A204.1 (cell line): ENCODE measurements around the gene SLC25A30.
"Not testable (repeated sequence)": the region's sequence is repeated elsewhere in the genome, so short reads cannot be mapped to it uniquely, and the experiment has no call there.

Experiments used
- FAIRE-seq: peaks from 2 replicates; lab custom pipeline; 2012; peaks lifted over from hg19 to GRCh38; lab: Jason Lieb, UNC

SLC25A30 gene

GRCh38 chr13:45391128-45391527, 27.0 kb downstream of the SLC25A30 start:
- FAIRE-seq, result not testable (repeated sequence)

GRCh38 chr13:45390348-45390747, 27.8 kb downstream of the SLC25A30 start:
- FAIRE-seq, result not testable (repeated sequence)

GRCh38 chr13:45388664-45389063, 29.5 kb downstream of the SLC25A30 start:
- no peak for FAIRE-seq

- FAIRE-seq, result not testable (repeated sequence)
Measured at GRCh38 chr13:45386892-45387575, 31.1 kb downstream of the SLC25A30 start.

DNA sequence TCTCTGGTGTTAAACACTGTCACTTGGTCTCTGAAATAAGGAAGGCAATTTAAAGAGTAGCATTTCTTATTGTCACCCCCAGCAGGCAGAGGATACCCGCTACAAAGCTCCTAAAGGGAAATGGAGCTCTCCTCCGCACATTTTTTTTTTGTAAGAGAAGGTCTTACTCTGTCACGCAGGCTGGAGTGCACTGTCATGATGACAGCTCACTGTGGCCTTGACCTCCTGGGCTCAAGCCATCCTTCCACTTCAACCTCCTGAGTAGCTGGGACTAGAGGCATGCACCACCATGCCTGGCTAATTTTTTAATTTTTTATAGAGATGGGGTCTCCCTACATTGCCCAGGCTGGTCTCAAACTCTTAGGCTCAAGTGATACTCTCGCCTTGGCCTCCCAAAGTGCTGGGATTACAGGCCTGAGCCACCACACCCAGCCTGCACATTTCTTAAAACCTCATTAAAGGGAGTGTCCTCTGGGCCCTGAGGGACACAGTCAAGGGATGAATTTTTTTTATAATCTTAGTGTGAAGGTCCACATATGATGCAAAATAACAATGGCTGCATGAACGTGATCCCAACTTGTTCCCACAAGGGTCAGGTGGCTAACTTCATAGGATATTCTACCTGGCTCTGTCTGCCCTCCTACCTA, 32.1 kb downstream of the SLC25A30 start:
- no peak for FAIRE-seq

GRCh38 chr13:45385320-45385719, 32.9 kb downstream of the SLC25A30 start:
- no peak for FAIRE-seq

- no peak for FAIRE-seq
Measured at GRCh38 chr13:45384474-45385174, 33.5 kb downstream of the SLC25A30 start.

DNA sequence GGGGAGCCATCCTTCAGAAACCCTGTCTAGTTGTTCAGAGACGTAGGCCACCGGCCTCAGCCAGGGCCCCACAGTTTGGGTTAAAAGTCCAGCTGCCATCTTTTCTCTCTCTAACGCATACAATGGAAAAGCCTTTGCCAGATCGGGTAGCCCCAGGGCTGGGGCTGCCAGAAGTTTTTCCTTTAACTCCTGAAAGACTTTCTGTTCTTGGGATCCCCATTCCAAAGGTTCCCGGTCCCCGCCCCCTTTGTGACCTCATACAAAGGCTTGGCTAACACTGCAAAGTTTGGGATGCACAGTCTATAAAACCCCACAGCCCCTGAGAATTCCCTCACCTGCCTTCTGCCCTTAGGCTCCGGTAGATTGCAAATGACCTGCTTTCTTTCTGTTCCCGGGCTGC, 35.4 kb downstream of the SLC25A30 start:
- FAIRE-seq, result not testable (repeated sequence)

GRCh38 chr13:45381196-45381595, 37.0 kb downstream of the SLC25A30 start:
- FAIRE-seq, result no peak

GRCh38 chr13:45380708-45381107, 37.5 kb downstream of the SLC25A30 start:
- FAIRE-seq, result not testable (repeated sequence)

DNA sequence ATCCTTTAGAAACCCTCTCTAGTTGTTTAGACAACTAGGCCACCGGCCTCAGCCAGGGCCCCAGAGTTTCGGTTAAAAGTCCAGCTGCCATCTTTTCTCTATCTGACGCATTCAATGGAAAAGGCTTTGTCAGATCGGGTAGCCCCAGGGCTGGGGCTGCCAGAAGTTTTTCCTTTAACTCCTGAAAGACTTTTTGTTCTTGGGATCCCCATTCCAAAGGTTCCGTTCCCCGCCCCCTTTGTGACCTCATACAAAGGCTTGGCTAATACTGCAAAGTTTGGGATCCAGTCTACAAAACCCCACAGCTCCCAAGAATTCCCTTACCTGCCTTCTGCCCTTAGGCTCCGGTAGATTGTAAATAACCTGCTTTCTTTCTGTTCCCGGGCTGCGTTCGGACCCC, 38.7 kb downstream of the SLC25A30 start:
- FAIRE-seq, result not testable (repeated sequence)

DNA sequence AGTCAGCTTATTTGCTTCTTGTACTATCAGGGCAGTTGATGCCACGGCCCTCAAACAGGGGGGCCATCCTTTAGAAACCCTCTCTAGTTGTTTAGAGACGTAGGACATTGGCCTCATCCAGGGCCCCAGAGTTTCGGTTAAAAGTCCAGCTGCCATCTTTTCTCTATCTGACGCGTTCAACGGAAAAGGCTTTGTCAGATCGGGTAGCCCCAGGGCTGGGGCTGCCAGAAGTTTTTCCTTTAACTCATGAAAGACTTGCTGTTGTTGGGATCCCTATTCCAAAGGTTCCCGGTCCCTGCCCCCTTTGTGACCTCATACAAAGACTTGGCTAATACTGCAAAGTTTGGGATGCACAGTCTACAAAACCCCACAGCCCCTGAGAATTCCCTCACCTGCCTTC, 39.4 kb downstream of the SLC25A30 start:
- FAIRE-seq, result not testable (repeated sequence)

- FAIRE-seq, result not testable (repeated sequence)
Measured at GRCh38 chr13:45377314-45377713, 40.9 kb downstream of the SLC25A30 start.

DNA sequence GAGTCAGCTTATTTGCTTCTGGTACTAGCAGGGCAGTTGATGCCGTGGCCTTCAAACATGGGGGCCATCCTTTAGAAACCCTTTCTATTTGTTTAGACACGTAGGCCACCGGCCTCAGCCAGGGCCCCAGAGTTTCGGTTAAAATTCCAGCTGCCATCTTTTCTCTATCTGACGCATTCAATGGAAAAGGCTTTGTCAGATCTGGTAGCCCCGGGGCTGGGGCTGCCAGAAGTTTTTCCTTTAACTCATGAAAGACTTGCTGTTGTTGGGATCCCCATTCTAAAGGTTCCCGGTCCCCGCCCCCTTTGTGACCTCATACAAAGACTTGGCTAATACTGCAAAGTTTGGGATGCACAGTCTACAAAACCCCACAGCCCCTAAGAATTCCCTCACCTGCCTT, 41.5 kb downstream of the SLC25A30 start:
- not testable (repeated sequence) for FAIRE-seq

- no peak for FAIRE-seq
Measured at GRCh38 chr13:45374917-45375316, 43.3 kb downstream of the SLC25A30 start.

DNA sequence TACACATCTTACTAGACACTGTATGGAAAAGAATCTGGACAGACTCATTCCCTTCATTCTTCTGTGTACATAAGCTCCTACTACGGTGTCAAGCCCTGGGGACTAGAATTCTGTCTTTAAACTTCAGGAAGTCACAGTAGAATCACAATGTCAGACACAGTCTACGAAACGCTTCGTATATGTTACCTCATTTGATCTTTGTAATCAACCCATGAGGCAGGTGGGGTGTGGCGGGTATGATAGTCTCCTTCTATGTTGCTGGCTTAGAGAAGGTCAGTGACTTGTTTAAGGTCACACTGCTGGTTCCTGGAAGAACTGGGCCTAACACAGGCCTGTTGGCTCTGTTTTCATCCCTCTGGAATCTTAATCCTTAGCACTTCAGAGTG, 45.0 kb downstream of the SLC25A30 start:
- FAIRE-seq, result no peak

DNA sequence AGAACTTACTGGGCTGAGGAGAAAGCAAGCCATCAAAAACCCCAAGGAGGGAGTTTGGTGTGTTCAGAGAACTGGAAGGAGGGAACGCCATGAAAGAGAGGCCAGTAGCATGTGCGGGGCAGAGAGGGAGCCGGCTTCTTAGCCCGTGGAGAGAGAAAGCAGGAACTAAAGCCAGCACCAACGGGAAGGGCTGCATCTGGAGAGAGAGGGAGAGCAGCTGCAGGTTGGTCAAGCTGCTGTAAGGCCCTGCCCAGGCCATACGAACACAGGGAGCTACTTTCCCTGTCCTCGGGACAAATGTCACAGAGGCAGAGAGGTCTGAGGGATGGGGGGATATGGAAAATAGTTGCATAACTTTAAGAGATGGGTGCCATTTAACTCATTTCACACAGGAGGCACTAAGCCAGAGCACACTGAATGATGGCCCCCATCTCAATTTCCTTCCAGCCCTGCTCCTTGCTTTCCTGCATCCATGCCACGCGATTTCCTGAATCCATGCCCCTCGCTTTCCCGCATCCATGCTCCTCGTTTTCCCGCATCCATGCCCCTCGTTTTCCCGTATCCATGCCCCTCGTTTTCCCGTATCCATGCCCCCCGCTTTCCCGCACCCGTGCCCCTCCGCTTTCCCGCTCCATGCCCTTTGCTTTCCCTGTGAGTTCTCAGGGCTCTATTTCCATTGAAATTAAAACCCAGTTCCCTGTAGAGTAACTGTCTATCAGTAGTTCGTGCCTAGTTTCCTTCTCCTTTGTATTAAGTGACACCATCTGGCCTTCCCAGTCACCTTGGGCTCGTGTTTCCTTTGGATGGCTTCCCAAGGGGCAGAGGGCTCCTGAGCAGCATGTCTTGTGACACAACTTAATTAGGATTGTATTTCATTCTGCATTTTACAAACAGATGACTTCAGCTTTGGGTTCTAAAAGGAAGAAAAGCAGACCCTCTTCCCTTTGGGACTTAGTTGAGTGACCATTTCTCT, 45.7 kb downstream of the SLC25A30 start:
- FAIRE-seq, result no peak

- FAIRE-seq, result no peak
Measured at GRCh38 chr13:45370922-45371406, 47.2 kb downstream of the SLC25A30 start.

DNA sequence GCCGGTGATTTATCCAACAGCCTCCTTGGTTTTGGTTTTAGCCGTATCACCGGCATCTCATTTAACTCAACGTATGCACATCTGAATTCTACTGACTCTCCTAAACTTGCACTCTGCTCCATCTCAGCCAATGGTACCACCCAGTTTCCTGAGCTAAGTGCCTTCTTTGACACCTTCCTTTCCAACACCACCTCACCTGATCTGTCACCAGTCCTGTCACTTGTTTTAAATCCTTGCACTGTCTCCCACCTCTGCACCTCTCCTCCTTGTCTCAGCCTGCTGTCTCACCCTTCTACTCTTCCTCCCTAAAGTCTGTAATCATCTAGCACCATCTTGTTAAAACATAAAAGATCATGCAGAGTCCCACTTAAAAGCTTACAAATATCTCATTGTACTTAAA, 49.1 kb downstream of the SLC25A30 start:
- no peak for FAIRE-seq

DNA sequence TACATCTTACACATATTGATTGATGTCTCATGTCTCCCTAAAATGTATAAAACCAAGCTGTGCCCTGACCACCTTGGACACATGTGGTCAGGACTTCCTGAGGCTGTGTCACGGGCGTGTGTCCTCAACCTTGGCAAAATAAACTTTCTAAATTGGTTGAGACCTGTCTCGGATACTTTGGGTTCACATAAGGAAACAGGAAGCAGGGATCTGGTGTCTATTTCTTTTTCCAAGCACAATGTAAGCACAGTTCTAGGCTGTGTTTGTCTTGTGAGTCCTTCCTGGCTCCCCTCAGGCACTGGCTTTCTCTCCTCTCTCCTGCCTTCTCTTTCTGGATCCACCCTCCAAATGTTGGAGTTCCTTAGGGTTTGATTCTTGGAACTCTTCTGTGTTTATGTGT, 49.6 kb downstream of the SLC25A30 start:
- FAIRE-seq, result no peak

- no peak for FAIRE-seq
Measured at GRCh38 chr13:45368005-45368404, 50.2 kb downstream of the SLC25A30 start.

DNA sequence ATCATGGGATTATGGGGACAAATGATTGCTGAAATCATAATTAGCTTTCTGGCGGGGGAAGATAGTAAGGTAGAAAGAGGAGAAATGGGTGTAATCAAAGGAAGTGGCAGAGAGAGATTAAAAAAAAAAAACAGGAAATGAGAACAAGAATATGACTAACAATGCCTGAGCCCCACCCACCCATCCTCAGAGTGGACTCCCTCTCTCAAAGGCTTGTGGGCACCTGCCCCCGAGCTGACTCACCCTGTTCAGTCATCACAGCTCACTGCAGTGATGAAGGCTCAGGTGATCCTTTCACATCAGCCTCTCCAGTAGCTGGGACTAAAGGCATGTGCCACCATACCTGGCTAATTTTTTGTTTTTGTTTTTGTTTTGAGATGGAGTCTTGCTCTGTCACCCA, 50.8 kb downstream of the SLC25A30 start:
- FAIRE-seq, result no peak
